ENCODE results near the gene PCDHGB4. TPM values are rescaled to one million over a fixed set of nuclear protein-coding genes. Genes with fewer than 3 reads are reported as not detected.
"Not testable (repeated sequence)": the region's sequence is repeated elsewhere in the genome, so short reads cannot be mapped to it uniquely, and the experiment has no call there.

PCDHGB4 gene
- total and polyA plus RNA-seq, 10 of the 15 experiments (the other 5 are each of a cell fraction or from before 2014, with no cell fraction given) = 0.02 to 0.20 (median 0.04) TPM; not detected in 4

- TF ChIP-seq POU2F2 (IDR thresholded peaks at IDR 0.05; ENCODE audit: borderline replicate concordance, low read depth, low read length) (no peak), SUZ12 (IDR thresholded peaks at IDR 0.05; ENCODE audit: unreplicated experiment) (no peak)
- TF ChIP-seq, protein P1, sequence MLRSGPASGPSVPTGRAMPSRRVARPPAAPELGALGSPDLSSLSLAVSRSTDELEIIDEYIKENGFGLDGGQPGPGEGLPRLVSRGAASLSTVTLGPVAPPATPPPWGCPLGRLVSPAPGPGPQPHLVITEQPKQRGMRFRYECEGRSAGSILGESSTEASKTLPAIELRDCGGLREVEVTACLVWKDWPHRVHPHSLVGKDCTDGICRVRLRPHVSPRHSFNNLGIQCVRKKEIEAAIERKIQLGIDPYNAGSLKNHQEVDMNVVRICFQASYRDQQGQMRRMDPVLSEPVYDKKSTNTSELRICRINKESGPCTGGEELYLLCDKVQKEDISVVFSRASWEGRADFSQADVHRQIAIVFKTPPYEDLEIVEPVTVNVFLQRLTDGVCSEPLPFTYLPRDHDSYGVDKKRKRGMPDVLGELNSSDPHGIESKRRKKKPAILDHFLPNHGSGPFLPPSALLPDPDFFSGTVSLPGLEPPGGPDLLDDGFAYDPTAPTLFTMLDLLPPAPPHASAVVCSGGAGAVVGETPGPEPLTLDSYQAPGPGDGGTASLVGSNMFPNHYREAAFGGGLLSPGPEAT (IDR thresholded peaks at IDR 0.05; ENCODE audit: low read depth) = no peak
Measured at GRCh38 chr5:141338538-141339306, 48.8 kb upstream of the PCDHGB4 start, which contains the start of gene PCDHGA2 (continued).

- H3K4me1 ChIP-seq (ENCODE audit: control insufficient read depth, insufficient read depth, low read length); H3K4me3 ChIP-seq; in situ Hi-C loops (cut with MboI); H3K9ac ChIP-seq (ENCODE audit: control insufficient read depth, insufficient read depth, low read length); POLR2A ChIA-PET; H3K9me3 ChIP-seq (replicated peaks; ENCODE audit: control insufficient read depth, insufficient read depth, low read length); intact Hi-C loops (cut with micrococcal nuclease; ENCODE audit: unreplicated experiment); CTCF ChIA-PET; H3K4me2 ChIP-seq (ENCODE audit: control insufficient read depth, insufficient read depth); DNase-seq (ENCODE audit: low read depth, low spot score); BruUV-seq (replicated peaks); H3K27ac ChIP-seq (ENCODE audit: control insufficient read depth, insufficient read depth); H3K27me3 ChIP-seq (replicated peaks in 1 of 2; ENCODE audit: control insufficient read depth in 2 of 2, insufficient read depth in 2 of 2, low read length in 1 of 2); SMC1A ChIA-PET (ENCODE audit: uncharacterized antibody, unreplicated experiment); H3K36me3 ChIP-seq (ENCODE audit: control insufficient read depth in 2 of 2, insufficient read depth in 2 of 2, low read length in 1 of 2); ATAC-seq; H2AFZ ChIP-seq (ENCODE audit: control insufficient read depth, low read depth, low read length); FAIRE-seq; H4K20me1 ChIP-seq (ENCODE audit: control insufficient read depth, insufficient read depth); H3K79me2 ChIP-seq (ENCODE audit: control insufficient read depth, insufficient read depth, low read length); RAD21 ChIA-PET (ENCODE audit: unreplicated experiment): not testable (repeated sequence)
- 77% methylated on average over 36 of the region's 45 CpGs for WGBS (ENCODE audit: insufficient coverage, insufficient replicate concordance, low lambda C conversion rate, missing lambda C conversion rate)
Measured at GRCh38 chr5:141340781-141341354, 46.6 kb upstream of the PCDHGB4 start.

Data from GM12878 (cell line).